ENCODE results near the gene IL11. TPM values are rescaled to one million over a fixed set of nuclear protein-coding genes. Genes with fewer than 3 reads are reported as not detected.

Gene IL11
- total RNA-seq, 4 donors from 2014 or later = 1.6 TPM; not detected in 3

DNA sequence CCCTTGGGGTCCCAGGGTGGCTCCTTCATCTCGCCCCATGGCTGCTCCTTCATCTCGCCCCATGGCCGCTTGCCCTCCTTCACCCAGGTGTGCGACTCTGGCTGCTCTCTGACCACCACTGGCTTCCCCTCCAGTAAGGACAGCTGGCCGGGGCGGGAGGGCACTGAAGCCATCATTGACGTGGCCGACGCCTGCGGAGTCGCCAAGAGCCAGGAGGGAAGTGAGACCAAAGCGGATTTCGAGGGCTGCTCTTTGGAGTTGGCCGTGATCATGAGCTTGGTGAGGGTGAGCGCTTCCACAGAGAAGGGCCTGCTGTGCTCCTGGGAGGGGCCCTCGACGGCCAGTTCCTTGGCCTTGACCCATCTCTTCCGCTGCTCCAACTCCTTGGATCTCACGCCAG lies 11.8 kb downstream of the IL11 start:
- intact Hi-C loops (cut with DNase I; ENCODE audit: low total_unique reads) = no loop called here
- H3K36me3 ChIP-seq = no peaks in the 10 kb centered on the region
- H3K27ac ChIP-seq = no peak overlapping the region
- no peak for TF ChIP-seq POLR2A (IDR thresholded peaks at IDR 0.05)
- TF ChIP-seq, protein P1, sequence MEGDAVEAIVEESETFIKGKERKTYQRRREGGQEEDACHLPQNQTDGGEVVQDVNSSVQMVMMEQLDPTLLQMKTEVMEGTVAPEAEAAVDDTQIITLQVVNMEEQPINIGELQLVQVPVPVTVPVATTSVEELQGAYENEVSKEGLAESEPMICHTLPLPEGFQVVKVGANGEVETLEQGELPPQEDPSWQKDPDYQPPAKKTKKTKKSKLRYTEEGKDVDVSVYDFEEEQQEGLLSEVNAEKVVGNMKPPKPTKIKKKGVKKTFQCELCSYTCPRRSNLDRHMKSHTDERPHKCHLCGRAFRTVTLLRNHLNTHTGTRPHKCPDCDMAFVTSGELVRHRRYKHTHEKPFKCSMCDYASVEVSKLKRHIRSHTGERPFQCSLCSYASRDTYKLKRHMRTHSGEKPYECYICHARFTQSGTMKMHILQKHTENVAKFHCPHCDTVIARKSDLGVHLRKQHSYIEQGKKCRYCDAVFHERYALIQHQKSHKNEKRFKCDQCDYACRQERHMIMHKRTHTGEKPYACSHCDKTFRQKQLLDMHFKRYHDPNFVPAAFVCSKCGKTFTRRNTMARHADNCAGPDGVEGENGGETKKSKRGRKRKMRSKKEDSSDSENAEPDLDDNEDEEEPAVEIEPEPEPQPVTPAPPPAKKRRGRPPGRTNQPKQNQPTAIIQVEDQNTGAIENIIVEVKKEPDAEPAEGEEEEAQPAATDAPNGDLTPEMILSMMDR (IDR thresholded peaks at IDR 0.05) = no peak
- no peaks in the 10 kb centered on the region for H3K9me3 ChIP-seq
- H3K4me3 ChIP-seq = no peak overlapping the region
- DNase-seq = no peak
- H3K4me1 ChIP-seq = peaks cover 1 to 11% of the 10 kb centered on the region in 2 donors
- peaks cover 10 to 13% of the 10 kb centered on the region in 2 donors for H3K27me3 ChIP-seq

DNA sequence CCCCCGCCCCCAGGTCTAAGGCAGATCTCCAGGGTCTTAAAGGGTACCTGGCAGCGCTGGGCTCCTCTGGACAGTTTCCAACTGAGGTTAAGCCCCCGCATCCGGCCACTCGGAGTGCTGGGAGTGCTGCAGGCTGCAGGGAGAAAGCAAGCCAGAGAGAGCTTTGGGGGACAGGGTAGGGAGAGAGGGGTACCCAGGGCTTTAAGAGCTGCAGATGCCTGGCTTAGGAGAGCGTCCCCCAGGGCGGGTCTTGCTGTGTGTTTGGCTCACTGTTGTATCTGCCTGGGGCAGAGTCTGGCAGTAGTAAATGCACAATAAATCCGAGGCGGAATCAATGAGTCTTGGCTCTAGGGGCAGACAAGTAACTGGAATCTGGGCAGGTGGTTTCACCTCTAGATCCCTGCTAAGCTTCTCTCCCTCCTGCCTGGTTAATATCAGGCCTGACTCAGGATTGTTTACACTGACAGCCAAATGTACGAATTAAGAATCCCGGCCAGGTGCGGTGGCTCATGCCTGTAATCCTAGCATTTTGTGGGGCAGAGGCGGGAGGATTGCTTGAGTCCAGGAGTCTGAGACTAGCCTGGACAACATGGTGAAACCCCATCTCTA lies 14.9 kb downstream of the IL11 start:
- Histone ChIP-seq H3K9me3 (no peaks in the 10 kb centered on the region), H3K36me3 (no peaks in the 10 kb centered on the region), H3K4me3 (no peak overlapping the region), H3K4me1 (peaks cover 5 to 16% of the 10 kb centered on the region in 2 donors), H3K27ac (no peak overlapping the region), H3K27me3 (peaks cover 24 to 36% of the 10 kb centered on the region in 2 donors)
- TF ChIP-seq, protein P1 (IDR thresholded peaks at IDR 0.05) = no peak
- TF ChIP-seq POLR2A (IDR thresholded peaks at IDR 0.05) = no peak
- no peak for DNase-seq
- intact Hi-C loops (cut with DNase I; ENCODE audit: low total_unique reads) = no loop called here

DNA sequence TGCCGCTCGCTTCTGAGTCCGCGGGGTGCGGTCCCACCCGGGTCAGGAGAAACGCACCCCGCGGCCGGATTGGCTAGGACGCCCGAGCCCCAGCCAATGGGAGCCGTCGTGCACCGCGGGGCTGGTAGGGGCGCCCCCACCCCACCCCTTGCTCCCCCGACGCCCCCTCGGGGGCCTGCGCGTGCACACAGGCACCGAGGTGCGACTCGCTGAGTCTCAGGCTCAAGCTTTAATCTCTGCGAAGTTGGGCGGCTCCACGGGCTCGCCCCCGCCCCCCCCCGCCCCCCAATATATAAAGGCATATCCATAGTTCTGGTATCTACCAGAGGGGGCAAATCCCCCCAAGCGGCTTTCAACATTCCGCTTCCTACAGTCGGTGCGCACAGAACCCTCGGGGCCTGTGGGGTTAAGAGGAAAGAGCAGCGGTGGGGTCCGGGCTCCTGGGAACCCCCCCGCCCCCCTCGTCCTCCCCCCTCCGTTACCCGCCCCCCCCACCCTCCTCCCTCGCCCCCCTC lies 15.5 kb downstream of the IL11 start, which contains the start of gene COX6B2:
COX6B2 (minus strand) TSS at position 22 of the 515 bp plus-strand sequence. CDS start 198 bp downstream, outside the sequence.
- no peak for DNase-seq
- H3K9me3 ChIP-seq = no peaks in the 10 kb centered on the region
- peaks cover 24 to 36% of the 10 kb centered on the region in 2 donors for H3K27me3 ChIP-seq
- H3K4me1 ChIP-seq = peaks cover 5 to 16% of the 10 kb centered on the region in 2 donors
- no peaks in the 10 kb centered on the region for H3K36me3 ChIP-seq
- H3K27ac ChIP-seq = no peak within 1 kb of the TSS
- intact Hi-C loops (cut with DNase I; ENCODE audit: low total_unique reads) = no loop called here
- peak within 1 kb of the TSS; percentile 22 to 29 for H3K4me3 ChIP-seq
- TF ChIP-seq, protein P1 (IDR thresholded peaks at IDR 0.05) = no peak
- no peak for TF ChIP-seq POLR2A (IDR thresholded peaks at IDR 0.05)

DNA sequence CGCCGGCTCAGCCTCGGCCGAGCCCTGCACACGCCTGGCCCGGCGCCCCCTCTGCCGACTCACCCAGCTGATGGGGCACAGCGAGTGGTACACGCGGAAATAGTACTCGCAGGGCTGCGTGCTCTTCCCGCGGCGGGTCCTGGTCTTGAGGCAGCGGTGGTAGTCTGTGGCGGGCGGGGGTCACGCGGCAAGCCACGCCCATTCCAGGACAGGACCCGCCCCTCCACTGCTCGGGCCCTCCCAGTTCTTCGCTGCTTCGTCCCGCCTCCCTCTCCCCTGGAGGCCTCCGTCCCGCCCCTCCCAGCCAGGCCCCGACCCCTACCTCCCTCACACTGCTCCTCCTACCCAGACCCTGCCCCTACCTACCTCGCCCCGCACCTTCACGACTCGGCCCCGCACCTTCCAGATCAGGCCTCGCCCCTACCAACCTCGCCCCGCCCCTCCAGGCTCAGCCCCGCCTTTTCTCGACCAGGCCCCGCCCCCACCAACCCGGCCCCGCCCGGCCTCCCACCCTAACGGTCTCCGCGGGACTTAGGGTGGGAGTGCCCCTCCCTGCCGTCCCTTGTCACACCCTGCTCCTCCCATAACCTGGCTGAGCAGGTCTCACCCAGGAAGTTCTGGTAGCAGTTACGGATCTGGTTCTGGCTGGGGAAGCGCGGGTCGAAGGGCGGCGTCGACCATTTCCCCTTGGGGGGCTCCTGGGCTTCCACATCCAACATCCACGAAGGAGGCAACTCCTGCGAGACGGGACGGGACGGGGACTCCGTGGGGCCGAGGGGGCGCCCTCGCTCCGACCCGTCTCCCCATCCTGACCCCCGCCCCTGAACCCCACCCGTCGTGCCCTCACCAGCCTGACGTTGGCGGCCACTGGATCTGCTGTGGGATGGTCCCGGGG lies 16.2 kb downstream of the IL11 start:
- H3K4me3 ChIP-seq = peak overlapping the region; percentile 22 to 29
- no peaks in the 10 kb centered on the region for H3K36me3 ChIP-seq
- H3K27ac ChIP-seq = no peak overlapping the region
- DNase-seq = peak; percentile 54 to 65
- TF ChIP-seq, protein P1 (IDR thresholded peaks at IDR 0.05) = no peak
- no peak for TF ChIP-seq POLR2A (IDR thresholded peaks at IDR 0.05)
- intact Hi-C loops (cut with DNase I; ENCODE audit: low total_unique reads) = no loop called here
- no peaks in the 10 kb centered on the region for H3K9me3 ChIP-seq
- H3K4me1 ChIP-seq = peaks cover 5 to 16% of the 10 kb centered on the region in 2 donors
- H3K27me3 ChIP-seq = peaks cover 24 to 36% of the 10 kb centered on the region in 2 donors
